Measurements from ENCODE around the gene CATSPER4.

CATSPER4 gene

DNA sequence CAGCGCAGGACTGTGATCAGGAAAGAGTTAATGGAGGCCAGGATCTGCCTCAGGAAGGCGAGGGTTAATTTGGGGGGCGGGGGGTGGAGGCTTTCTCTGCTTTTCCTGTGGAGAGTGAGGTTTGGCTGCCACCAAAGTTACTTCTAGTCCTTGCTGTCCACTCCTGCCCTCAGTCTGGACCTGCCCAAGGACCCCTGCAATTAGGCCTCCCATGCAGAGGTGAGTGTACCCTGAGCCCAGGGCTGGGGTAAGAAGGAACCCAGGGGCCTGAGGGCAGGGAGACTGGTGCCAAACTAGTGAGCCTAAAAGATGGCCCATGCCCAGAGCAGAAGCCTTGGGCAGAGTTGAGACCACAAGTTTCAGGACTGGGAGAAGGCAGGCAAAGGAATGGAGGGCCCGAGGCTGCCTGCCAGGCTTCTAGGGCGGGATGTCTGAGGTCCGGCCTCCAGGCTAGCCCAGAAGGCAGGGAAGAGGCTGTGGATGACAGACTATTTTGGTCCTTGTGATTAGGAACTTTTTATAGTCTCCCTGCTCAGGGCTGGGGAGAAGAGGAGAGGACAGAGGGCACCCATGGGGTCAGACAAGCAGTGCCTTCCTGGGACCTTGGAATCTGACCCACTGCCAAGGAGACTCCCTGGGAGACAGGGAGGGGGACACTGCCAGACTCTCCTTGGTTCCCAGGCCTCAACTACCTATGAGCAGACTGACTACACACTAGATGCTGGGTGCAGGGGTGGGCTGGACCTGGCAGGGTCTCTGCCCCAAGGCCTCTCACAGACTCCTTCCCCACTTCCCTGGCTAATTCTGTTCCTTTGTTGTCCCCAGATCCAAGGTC, 31.3 kb upstream of the CATSPER4 start, which contains the start of gene FAM110D:
Gene FAM110D, plus strand, starts transcription at position 172 of the 835 bp plus-strand sequence. CDS start 2,213 bp downstream, outside the sequence.
- no peak within 1 kb of the TSS for H3K4me3 ChIP-seq (ENCODE audit: low read length)
- H3K36me3 ChIP-seq (ENCODE audit: control insufficient read depth, insufficient read depth, low read length), result no peaks in the 10 kb centered on the region
- H3K27me3 ChIP-seq (ENCODE audit: control insufficient read depth, insufficient read depth, low read length), result peaks cover 58% of the 10 kb centered on the region
- peaks cover 14% of the 10 kb centered on the region for H3K4me1 ChIP-seq (ENCODE audit: control insufficient read depth, insufficient read depth, low read length)
- no peaks in the 10 kb centered on the region for H3K9me3 ChIP-seq (ENCODE audit: control insufficient read depth, low read length)
- H3K9ac ChIP-seq (ENCODE audit: low read length), result no peak within 1 kb of the TSS

DNA sequence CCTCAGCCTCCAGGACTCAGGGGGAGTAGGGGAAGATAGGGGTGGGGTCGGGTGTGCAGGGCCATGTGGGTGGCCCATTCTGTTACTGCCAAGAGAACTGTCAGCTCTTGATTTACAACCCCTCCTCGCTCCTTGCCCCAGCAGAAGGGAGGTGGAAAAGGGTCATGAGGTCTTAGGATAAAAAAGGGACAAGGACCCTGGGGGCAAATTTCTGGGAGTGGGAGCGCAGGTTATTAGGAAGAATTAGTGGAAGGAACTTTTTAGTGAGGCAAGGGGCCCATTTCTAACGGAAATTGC, 30.7 kb upstream of the CATSPER4 start:
- Histone ChIP-seq H3K36me3 (ENCODE audit: control insufficient read depth, insufficient read depth, low read length) (no peaks in the 10 kb centered on the region), H3K9ac (ENCODE audit: low read length) (no peak overlapping the region), H3K9me3 (ENCODE audit: control insufficient read depth, low read length) (no peaks in the 10 kb centered on the region), H3K4me1 (ENCODE audit: control insufficient read depth, insufficient read depth, low read length) (peaks cover 19% of the 10 kb centered on the region), H3K27me3 (ENCODE audit: control insufficient read depth, insufficient read depth, low read length) (peaks cover 60% of the 10 kb centered on the region), H3K4me3 (ENCODE audit: low read length) (no peak overlapping the region)

DNA sequence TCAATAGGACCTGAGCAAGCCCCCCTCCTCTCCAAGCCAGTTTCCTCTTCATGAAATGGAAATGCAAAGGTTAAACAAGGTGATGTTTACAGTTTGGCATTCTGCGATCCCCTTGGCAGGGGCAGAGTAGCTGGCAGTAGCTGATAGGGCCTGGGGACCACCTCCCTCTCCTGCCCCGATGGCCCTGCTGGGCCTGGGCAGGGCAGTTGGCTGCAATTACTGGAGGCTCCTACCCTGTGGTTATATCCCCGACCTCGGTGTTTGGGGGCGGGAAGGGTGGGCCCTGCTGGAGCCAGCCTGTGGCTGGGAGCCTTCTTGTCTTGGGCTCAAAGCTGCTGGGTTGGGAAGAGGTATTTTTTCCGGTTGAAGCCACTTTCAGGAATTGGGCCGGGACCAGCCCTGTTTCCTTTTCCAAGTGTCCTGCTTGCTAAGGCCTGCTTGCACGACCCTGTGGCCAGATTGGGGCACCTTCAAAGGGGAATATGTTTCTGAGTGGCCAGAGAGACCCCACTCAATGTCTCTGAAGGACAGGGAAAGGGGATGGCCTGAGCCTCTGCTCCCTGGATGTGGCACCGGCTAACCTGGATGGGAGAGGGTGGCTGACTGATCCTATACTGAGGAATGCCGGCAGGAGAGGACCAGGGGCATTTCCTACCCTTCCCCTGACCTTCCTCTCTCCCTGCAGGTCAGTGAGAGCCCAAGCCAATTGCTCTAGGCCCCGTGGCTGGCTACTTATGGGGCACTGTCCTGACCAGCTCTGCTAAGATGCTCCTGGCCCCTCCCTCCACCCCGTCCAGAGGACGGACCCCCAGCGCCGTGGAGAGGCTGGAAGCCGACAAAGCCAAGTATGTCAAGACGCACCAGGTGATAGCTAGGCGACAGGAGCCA, 29.6 kb upstream of the CATSPER4 start:
- no peak overlapping the region for H3K9ac ChIP-seq (ENCODE audit: low read length)
- no peaks in the 10 kb centered on the region for H3K36me3 ChIP-seq (ENCODE audit: control insufficient read depth, insufficient read depth, low read length)
- peaks cover 20% of the 10 kb centered on the region for H3K4me1 ChIP-seq (ENCODE audit: control insufficient read depth, insufficient read depth, low read length)
- no peak overlapping the region for H3K4me3 ChIP-seq (ENCODE audit: low read length)
- peaks cover 58% of the 10 kb centered on the region for H3K27me3 ChIP-seq (ENCODE audit: control insufficient read depth, insufficient read depth, low read length)
- H3K9me3 ChIP-seq (ENCODE audit: control insufficient read depth, low read length), result no peaks in the 10 kb centered on the region

DNA sequence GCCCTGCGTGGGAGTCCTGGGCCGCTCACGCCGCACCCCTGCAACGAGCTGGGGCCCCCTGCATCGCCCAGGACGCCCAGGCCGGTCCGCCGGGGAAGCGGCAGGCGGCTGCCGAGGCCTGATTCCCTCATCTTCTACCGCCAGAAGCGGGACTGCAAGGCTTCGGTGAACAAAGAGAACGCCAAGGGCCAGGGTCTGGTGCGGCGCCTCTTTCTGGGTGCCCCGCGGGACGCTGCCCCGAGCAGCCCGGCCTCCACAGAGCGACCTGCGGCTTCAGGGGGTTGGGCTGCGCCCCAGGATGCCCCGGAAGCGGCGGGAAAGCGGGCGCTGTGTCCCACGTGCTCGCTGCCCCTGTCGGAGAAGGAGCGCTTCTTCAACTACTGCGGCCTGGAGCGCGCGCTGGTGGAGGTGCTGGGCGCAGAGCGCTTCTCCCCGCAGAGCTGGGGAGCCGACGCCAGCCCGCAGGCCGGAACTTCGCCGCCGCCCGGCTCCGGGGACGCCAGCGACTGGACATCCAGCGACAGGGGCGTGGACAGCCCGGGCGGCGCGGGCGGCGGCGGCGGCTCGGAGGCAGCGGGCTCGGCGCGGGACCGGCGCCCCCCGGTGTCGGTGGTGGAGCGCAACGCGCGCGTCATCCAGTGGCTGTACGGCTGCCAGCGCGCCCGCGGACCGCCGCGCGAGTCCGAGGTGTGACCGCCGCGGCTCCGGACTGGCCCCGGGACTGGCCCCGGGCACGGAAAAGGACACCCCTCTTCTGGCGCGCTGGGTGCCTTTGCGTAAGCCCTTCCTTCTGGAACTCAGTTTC, 28.8 kb upstream of the CATSPER4 start:
- Histone ChIP-seq H3K36me3 (ENCODE audit: control insufficient read depth, insufficient read depth, low read length) (no peaks in the 10 kb centered on the region), H3K4me3 (ENCODE audit: low read length) (no peak overlapping the region), H3K4me1 (ENCODE audit: control insufficient read depth, insufficient read depth, low read length) (peaks cover 20% of the 10 kb centered on the region), H3K27me3 (ENCODE audit: control insufficient read depth, insufficient read depth, low read length) (peaks cover 52% of the 10 kb centered on the region), H3K9me3 (ENCODE audit: control insufficient read depth, low read length) (no peaks in the 10 kb centered on the region), H3K9ac (ENCODE audit: low read length) (peak overlapping the region; percentile 34)

DNA sequence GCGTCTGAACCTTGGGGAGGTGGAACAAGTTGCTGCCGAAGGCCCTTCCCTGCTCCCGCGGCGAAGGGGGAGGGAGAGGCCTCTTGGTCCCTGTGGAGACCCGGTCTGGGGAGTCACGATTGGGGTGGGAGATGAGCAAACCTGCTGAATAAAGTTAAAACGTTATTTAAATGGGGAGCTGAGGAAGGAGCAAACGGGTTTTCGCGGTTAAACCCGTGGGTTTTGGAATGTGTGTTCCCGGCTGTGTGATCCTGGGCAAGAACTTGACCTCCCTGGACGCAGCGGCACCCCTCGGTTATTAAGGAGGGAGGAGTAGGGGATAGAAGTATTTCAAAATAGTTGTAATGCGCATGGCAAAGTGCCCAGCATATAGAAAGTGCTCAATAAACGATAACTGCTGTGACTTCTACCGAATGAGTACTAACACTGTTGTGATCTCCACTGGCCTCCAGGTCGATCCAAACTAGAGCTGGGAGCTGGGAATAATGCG, 28.1 kb upstream of the CATSPER4 start:
- Histone ChIP-seq H3K4me3 (ENCODE audit: low read length) (no peak overlapping the region), H3K4me1 (ENCODE audit: control insufficient read depth, insufficient read depth, low read length) (peaks cover 20% of the 10 kb centered on the region), H3K9ac (ENCODE audit: low read length) (peak overlapping the region; percentile 34), H3K27me3 (ENCODE audit: control insufficient read depth, insufficient read depth, low read length) (peaks cover 47% of the 10 kb centered on the region), H3K36me3 (ENCODE audit: control insufficient read depth, insufficient read depth, low read length) (no peaks in the 10 kb centered on the region), H3K9me3 (ENCODE audit: control insufficient read depth, low read length) (no peaks in the 10 kb centered on the region)

DNA sequence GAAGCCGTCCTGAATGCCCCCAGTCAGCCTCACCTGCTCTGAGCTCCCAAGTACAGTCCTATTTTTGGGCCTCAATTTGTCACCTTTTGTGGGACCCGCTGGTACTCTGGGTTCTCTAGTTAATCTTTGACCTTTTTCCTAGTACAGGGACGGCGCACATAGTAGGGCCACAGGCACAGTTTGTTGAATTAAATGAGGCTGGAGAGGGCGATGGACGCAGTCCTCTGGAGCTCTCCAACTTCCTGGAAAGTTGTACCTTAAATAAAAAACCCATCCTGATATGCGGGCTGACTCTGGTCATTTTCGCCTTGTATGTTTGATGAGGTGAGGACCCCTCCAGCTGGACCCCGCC, 26.7 kb upstream of the CATSPER4 start:
- no peak overlapping the region for H3K9ac ChIP-seq (ENCODE audit: low read length)
- H3K36me3 ChIP-seq (ENCODE audit: control insufficient read depth, insufficient read depth, low read length), result no peaks in the 10 kb centered on the region
- H3K4me1 ChIP-seq (ENCODE audit: control insufficient read depth, insufficient read depth, low read length), result peaks cover 20% of the 10 kb centered on the region
- H3K9me3 ChIP-seq (ENCODE audit: control insufficient read depth, low read length), result no peaks in the 10 kb centered on the region
- peaks cover 39% of the 10 kb centered on the region for H3K27me3 ChIP-seq (ENCODE audit: control insufficient read depth, insufficient read depth, low read length)
- no peak overlapping the region for H3K4me3 ChIP-seq (ENCODE audit: low read length)

DNA sequence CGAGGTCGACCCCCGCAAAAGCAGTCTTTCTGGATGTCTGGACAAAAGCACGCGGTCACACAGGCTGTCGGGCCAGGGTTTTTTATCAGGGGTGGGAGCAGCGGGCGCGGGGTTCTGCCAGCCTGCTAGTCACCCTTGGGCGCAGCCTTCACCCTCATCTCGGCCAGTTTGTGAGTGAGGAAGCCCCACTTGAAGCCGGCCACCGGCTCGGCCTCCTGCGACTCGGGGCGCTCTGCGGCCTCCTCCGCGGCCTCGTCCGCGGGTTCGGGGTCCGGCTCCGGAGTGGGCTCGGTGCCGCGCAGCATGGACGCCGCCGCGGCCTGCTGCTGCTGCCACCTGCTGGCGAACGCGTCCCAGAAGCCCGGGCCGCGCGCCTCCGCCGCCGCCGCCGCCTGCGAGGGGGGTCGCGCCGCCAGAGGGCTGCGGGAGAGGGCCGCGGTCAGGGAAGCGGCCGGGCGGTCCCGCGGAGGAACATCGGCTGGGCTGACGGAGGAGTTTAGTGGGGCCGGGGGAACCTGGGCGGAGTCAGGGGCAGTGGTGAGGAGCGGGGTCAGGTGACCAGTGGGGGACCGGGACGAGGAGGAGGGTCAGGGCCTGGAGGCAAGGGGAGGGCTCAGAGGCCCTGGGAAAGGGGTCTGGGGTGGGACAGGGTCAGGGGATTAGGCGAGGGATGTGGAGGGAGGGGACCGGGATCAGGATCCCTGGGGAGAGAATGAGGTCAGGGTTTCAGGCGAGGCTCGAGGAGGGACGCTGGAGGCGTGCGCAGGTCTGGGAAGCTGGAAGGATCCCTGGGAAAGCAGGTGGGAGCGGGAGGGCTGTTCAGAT, 26.2 kb upstream of the CATSPER4 start:
- no peaks in the 10 kb centered on the region for H3K9me3 ChIP-seq (ENCODE audit: control insufficient read depth, low read length)
- H3K4me3 ChIP-seq (ENCODE audit: low read length), result no peak overlapping the region
- peaks cover 20% of the 10 kb centered on the region for H3K4me1 ChIP-seq (ENCODE audit: control insufficient read depth, insufficient read depth, low read length)
- H3K9ac ChIP-seq (ENCODE audit: low read length), result peak overlapping the region; percentile 34
- no peaks in the 10 kb centered on the region for H3K36me3 ChIP-seq (ENCODE audit: control insufficient read depth, insufficient read depth, low read length)
- peaks cover 39% of the 10 kb centered on the region for H3K27me3 ChIP-seq (ENCODE audit: control insufficient read depth, insufficient read depth, low read length)

DNA sequence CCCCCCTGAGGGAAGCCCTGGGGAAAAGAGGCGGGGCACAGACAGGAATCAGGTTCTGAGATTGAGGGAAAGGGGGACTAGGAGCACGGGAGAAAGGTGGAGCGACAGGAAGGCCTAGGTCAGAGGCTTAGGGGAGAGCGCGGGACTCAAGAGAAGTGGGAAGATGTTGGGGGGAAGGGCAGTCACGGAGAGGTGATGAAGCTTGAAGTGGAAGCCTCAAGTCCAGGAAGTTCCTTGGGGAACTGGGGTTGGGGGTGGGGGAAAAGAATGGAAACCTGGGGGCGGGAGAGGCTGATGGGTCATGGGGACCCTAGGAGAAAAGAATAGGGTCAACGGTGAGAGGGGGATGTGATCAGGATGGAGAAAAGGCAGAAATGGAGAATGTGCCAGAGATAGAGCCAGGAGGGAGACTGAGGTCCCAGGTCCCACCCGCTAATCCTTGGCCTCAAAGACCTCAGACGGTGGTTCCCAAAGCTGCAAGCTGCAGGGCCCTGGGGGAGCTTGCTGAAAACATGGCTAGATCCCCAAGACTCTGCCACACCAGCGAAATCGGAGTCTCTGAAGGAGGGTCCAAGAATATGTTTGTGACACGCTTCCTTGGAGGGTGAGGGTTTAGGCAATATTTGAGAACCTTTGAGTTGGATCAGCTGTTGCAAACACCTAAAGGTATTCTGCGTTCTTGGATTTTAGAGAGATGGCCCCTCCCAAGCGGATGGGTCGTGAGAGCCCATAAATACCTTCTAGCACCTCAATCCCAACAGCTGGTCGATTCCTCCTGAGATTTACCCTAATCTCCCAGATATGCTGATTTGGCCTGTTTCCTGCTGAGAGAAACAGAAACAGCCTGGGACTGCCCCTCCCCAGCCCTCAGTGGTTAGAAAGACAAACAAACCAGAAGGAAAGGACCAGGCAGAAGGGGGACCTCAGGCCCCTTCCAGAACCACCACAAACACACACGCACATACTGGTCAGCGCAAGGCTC, 25.2 kb upstream of the CATSPER4 start:
- Histone ChIP-seq H3K4me3 (ENCODE audit: low read length) (no peak overlapping the region), H3K9me3 (ENCODE audit: control insufficient read depth, low read length) (no peaks in the 10 kb centered on the region), H3K36me3 (ENCODE audit: control insufficient read depth, insufficient read depth, low read length) (no peaks in the 10 kb centered on the region), H3K27me3 (ENCODE audit: control insufficient read depth, insufficient read depth, low read length) (peaks cover 36% of the 10 kb centered on the region), H3K4me1 (ENCODE audit: control insufficient read depth, insufficient read depth, low read length) (peaks cover 20% of the 10 kb centered on the region), H3K9ac (ENCODE audit: low read length) (no peak overlapping the region)

DNA sequence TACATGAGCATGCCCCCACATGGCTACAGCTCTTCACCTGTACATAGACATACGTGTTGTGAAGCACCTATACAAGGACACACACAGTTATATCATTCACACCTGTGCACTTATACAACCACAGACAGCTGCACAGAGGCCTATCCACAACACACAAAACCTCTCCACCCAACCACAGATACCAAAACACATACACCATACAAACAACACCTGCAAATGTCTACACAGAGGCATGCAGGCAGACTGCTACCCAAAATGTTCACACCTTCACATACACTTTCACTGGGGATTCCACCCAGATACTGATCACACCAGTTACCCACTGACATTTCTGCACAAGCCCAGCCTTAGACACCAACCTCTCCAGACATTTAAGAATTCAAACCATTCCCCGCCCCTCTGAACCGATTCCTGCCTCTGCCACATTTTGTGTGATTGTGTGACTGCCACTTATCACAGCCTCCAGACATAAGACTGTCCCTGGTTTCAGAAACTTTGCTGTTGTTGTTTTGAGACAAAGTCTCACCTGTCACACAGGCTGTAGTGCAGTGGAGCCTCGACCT, 23.6 kb upstream of the CATSPER4 start:
- Histone ChIP-seq H3K4me1 (ENCODE audit: control insufficient read depth, insufficient read depth, low read length) (peaks cover 12% of the 10 kb centered on the region), H3K9ac (ENCODE audit: low read length) (no peak overlapping the region), H3K4me3 (ENCODE audit: low read length) (no peak overlapping the region), H3K9me3 (ENCODE audit: control insufficient read depth, low read length) (no peaks in the 10 kb centered on the region), H3K27me3 (ENCODE audit: control insufficient read depth, insufficient read depth, low read length) (peaks cover 22% of the 10 kb centered on the region), H3K36me3 (ENCODE audit: control insufficient read depth, insufficient read depth, low read length) (no peaks in the 10 kb centered on the region)

DNA sequence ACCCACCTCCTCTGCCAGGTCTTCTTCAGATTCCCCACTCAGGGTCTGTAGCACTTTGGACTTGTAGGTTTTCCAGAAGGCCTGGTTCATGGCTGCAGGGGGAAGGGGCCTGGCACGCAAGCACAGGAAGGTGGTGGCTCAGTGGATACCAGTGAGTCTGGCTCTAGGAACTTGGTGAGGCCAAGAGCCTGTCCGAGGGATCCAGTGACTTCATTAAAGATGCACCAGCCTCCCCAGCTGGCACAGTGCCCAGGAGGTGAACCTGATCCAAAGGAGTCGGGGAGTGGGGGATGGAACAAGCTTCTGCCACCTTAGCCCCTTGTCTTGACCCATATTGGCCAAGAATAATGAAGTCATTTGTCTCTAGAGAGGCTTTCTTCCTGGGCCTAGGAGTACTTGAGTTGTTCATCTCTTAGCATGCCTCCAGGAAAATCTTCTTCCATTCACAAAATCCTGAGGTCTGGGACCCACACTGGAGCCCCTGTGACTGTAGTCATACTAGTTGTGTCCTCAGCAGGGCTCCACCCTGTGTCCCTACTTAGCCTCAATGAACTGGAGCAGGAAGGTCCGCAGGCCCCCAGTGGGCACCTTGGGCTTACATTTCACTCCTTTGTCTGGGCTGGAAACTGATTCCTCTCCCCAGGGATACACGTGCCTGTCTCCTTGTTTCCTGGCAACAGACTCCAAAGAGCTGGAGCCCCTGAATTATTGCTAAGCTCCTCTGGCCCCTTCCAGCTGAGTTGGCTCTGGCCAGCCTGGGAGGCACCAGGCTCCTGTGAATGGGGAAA, 21.8 kb upstream of the CATSPER4 start, which contains the start of gene C1orf232:
Gene C1orf232, minus strand, starts transcription at position 554 of the 788 bp plus-strand sequence. Its CDS starts 464 bp downstream, at position 90.
- H3K9me3 ChIP-seq (ENCODE audit: control insufficient read depth, low read length), result no peaks in the 10 kb centered on the region
- H3K4me3 ChIP-seq (ENCODE audit: low read length), result peak within 1 kb of the TSS; percentile 86
- H3K9ac ChIP-seq (ENCODE audit: low read length), result peak within 1 kb of the TSS; percentile 94

More for the DNA sequence above, 21.8 kb upstream of the CATSPER4 start, which contains the start of gene C1orf232:
- Histone ChIP-seq H3K36me3 (ENCODE audit: control insufficient read depth, insufficient read depth, low read length) (no peaks in the 10 kb centered on the region), H3K4me1 (ENCODE audit: control insufficient read depth, insufficient read depth, low read length) (peaks cover 5% of the 10 kb centered on the region), H3K27me3 (ENCODE audit: control insufficient read depth, insufficient read depth, low read length) (peaks cover 13% of the 10 kb centered on the region)
